Measurements from ENCODE around the gene OGA. TPM values are rescaled to one million over a fixed set of nuclear protein-coding genes. Genes with fewer than 3 reads are reported as not detected.
A peak's percentile ranks its signal among the peaks of the same experiment; 100 is the strongest.

Gene OGA
- total RNA-seq, 1 donor from 2014 or later = 119 TPM

DNA sequence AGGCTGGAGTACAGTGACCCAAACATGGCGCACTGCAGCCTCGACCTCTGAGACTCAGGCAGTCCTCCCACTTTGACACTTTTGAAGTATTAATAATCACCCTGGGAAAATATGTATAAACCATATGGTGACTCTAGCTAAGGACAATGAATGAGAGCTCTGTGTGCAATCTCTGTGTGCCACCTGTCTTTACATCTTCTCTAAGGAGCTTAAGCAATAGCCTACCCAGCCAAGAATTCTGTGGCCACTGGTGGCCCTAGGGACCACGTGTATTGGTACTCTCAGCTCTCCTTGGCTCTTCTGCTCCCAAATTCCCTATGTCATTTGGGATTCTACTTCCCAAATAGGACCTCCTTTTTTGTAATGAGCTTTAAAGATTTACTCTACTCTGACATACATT is 66.0 kb downstream of the OGA start:
- H2AFZ ChIP-seq (ENCODE audit: low read depth, low read length) = no peak overlapping the region
- FAIRE-seq (no peak), DNase-seq (ENCODE audit: low read depth) (no peak)
- Mint-ChIP-seq H3K27ac (ENCODE audit: unreplicated experiment) (no peak overlapping the region), H3K4me1 (ENCODE audit: low read depth, unreplicated experiment) (no peaks in the 10 kb centered on the region), H3K9me3 (ENCODE audit: unreplicated experiment) (no peaks in the 10 kb centered on the region), H3K4me3 (ENCODE audit: unreplicated experiment) (no peak overlapping the region), H3K36me3 (ENCODE audit: low read depth, unreplicated experiment) (no peaks in the 10 kb centered on the region), H3K27me3 (ENCODE audit: low read depth, unreplicated experiment) (peaks cover 32% of the 10 kb centered on the region)
- no peaks in the 10 kb centered on the region for H3K79me2 ChIP-seq (ENCODE audit: insufficient read depth, low read length)
- no peaks in the 10 kb centered on the region for H3K36me3 ChIP-seq (ENCODE audit: insufficient read depth, low read length)
- H3K4me2 ChIP-seq (ENCODE audit: low read length) = no peak overlapping the region
- peaks cover 14% of the 10 kb centered on the region for H3K27me3 ChIP-seq (ENCODE audit: insufficient read depth, low read length)
- H3K27ac ChIP-seq (ENCODE audit: low read depth, low read length) = no peak overlapping the region
- H3K9ac ChIP-seq (ENCODE audit: low read length) = no peak overlapping the region
- no peaks in the 10 kb centered on the region for H4K20me1 ChIP-seq (ENCODE audit: insufficient read depth, low read length)
- no peaks in the 10 kb centered on the region for H3K9me3 ChIP-seq (ENCODE audit: insufficient read depth, low read depth, low read length)
- TF ChIP-seq EZH2 (IDR thresholded peaks at IDR 0.05; ENCODE audit: insufficient read depth, low read length) = no peak
- TF ChIP-seq, protein P1, sequence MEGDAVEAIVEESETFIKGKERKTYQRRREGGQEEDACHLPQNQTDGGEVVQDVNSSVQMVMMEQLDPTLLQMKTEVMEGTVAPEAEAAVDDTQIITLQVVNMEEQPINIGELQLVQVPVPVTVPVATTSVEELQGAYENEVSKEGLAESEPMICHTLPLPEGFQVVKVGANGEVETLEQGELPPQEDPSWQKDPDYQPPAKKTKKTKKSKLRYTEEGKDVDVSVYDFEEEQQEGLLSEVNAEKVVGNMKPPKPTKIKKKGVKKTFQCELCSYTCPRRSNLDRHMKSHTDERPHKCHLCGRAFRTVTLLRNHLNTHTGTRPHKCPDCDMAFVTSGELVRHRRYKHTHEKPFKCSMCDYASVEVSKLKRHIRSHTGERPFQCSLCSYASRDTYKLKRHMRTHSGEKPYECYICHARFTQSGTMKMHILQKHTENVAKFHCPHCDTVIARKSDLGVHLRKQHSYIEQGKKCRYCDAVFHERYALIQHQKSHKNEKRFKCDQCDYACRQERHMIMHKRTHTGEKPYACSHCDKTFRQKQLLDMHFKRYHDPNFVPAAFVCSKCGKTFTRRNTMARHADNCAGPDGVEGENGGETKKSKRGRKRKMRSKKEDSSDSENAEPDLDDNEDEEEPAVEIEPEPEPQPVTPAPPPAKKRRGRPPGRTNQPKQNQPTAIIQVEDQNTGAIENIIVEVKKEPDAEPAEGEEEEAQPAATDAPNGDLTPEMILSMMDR (IDR thresholded peaks at IDR 0.05; ENCODE audit: insufficient read depth, low read depth, low read length) = no peak
- H3K4me1 ChIP-seq (ENCODE audit: insufficient read depth, low read length) = no peaks in the 10 kb centered on the region
- H3K4me3 ChIP-seq (ENCODE audit: insufficient read depth, low read depth, low read length) = no peak overlapping the region

DNA sequence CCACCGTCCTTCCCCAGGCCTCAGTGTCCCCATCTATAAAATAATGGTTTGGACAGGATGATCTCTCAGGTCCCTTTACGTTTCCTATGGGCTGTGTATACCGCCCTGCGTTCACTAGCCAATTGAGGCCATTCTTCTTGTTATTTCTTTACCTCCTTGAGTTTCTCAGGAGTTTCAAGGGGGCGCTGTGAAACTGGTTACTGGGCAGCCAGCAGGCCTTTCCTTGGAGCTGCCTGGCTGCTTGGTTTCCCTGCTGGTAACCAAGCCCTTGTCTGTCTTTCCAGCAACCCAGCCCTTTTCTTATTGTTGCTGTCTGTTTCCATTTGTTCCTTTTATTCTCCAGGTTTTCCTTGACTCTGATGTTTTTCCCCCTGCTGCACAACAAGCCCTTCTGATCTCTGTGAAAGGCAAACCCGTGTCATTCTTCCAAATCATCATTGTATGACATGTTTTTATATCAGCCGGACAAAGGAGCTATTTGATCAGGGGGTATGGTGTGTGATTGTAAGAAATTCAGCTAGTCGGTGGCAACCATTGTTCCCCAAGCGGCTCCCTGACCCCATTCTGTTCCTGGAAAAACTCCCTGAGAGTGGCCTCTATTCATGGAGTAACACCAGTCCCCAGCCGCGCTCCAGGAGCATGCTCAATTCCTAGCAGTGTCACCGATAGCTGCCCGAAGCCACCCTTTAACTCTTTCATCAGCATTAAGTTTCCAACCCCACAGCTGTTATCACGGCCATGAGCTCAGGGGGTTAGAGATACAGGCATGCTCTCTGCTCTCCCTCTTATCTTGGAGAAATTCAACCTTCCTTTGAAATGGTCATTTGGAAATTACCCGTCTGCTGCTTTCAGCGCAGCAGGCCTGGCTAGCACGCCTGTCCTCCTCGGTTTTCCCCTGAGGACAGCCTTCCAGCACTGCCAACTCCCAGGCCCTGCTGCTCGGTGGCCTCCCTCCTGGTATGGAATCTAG is 68.9 kb downstream of the OGA start:
- Mint-ChIP-seq H3K4me3 (ENCODE audit: unreplicated experiment) (no peak overlapping the region), H3K27ac (ENCODE audit: unreplicated experiment) (no peak overlapping the region)

More for the DNA sequence above, 68.9 kb downstream of the OGA start:
- H3K9me3 ChIP-seq (ENCODE audit: insufficient read depth, low read depth, low read length) = no peaks in the 10 kb centered on the region
- FAIRE-seq (no peak), DNase-seq (ENCODE audit: low read depth) (no peak)
- no peak overlapping the region for H2AFZ ChIP-seq (ENCODE audit: low read depth, low read length)
- no peak overlapping the region for H3K4me3 ChIP-seq (ENCODE audit: insufficient read depth, low read depth, low read length)
- H3K27me3 ChIP-seq (ENCODE audit: insufficient read depth, low read length) = peaks cover 14% of the 10 kb centered on the region
- no peaks in the 10 kb centered on the region for H3K36me3 ChIP-seq (ENCODE audit: insufficient read depth, low read length)
- Mint-ChIP-seq H3K36me3 (ENCODE audit: low read depth, unreplicated experiment) (no peaks in the 10 kb centered on the region), H3K9me3 (ENCODE audit: unreplicated experiment) (no peaks in the 10 kb centered on the region), H3K27me3 (ENCODE audit: low read depth, unreplicated experiment) (peaks cover 17% of the 10 kb centered on the region), H3K4me1 (ENCODE audit: low read depth, unreplicated experiment) (peaks cover 8% of the 10 kb centered on the region)
- no peaks in the 10 kb centered on the region for H3K79me2 ChIP-seq (ENCODE audit: insufficient read depth, low read length)
- H3K4me2 ChIP-seq (ENCODE audit: low read length) = no peak overlapping the region
- no peaks in the 10 kb centered on the region for H3K4me1 ChIP-seq (ENCODE audit: insufficient read depth, low read length)
- no peak overlapping the region for H3K9ac ChIP-seq (ENCODE audit: low read length)
- no peak overlapping the region for H3K27ac ChIP-seq (ENCODE audit: low read depth, low read length)
- TF ChIP-seq, protein P1 (IDR thresholded peaks at IDR 0.05; ENCODE audit: insufficient read depth, low read depth, low read length) = peak; percentile 5
- TF ChIP-seq EZH2 (IDR thresholded peaks at IDR 0.05; ENCODE audit: insufficient read depth, low read length) = no peak
- H4K20me1 ChIP-seq (ENCODE audit: insufficient read depth, low read length) = no peaks in the 10 kb centered on the region
